ENCODE data around the gene PTK7. TPM values are rescaled to one million over a fixed set of nuclear protein-coding genes. Genes with fewer than 3 reads are reported as not detected.

Gene PTK7
- total RNA-seq, 3 donors from 2014 or later = 7.0 to 57.1 (median 52.1) TPM

- intact Hi-C loops (cut with DNase I; ENCODE audit: low total_unique reads) = loop anchor here (5.0 kb wide), 2 partner anchors 882 to 952 kb away; no protein-coding TSS in a partner anchor
- Histone ChIP-seq H3K4me3 (no peak overlapping the region), H3K9me3 (no peaks in the 10 kb centered on the region), H3K27ac (peak overlapping the region in 1 of 2 donors; percentile 15), H3K27me3 (no peaks in the 10 kb centered on the region), H3K36me3 (peaks cover 4% of the 10 kb centered on the region), H3K4me1 (no peaks in the 10 kb centered on the region)
- DNase-seq (ENCODE audit: low spot score in 2 of 2) = no peak
- TF ChIP-seq, protein P1, sequence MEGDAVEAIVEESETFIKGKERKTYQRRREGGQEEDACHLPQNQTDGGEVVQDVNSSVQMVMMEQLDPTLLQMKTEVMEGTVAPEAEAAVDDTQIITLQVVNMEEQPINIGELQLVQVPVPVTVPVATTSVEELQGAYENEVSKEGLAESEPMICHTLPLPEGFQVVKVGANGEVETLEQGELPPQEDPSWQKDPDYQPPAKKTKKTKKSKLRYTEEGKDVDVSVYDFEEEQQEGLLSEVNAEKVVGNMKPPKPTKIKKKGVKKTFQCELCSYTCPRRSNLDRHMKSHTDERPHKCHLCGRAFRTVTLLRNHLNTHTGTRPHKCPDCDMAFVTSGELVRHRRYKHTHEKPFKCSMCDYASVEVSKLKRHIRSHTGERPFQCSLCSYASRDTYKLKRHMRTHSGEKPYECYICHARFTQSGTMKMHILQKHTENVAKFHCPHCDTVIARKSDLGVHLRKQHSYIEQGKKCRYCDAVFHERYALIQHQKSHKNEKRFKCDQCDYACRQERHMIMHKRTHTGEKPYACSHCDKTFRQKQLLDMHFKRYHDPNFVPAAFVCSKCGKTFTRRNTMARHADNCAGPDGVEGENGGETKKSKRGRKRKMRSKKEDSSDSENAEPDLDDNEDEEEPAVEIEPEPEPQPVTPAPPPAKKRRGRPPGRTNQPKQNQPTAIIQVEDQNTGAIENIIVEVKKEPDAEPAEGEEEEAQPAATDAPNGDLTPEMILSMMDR (IDR thresholded peaks at IDR 0.05) = no peak
- no peak for TF ChIP-seq POLR2AphosphoS5 (IDR thresholded peaks at IDR 0.05)
- no peak for TF ChIP-seq POLR2A (IDR thresholded peaks at IDR 0.05)
Measured at GRCh38 chr6:43150051-43150751, 74.1 kb downstream of the PTK7 start.

GRCh38 chr6:43159599-43159998, 83.5 kb downstream of the PTK7 start:
- Histone ChIP-seq H3K27ac (no peak overlapping the region), H3K4me3 (no peak overlapping the region), H3K4me1 (no peaks in the 10 kb centered on the region), H3K36me3 (no peaks in the 10 kb centered on the region), H3K9me3 (no peaks in the 10 kb centered on the region), H3K27me3 (no peaks in the 10 kb centered on the region)
- intact Hi-C loops (cut with DNase I; ENCODE audit: low total_unique reads) = no loop called here
- no peak for DNase-seq (ENCODE audit: low spot score in 2 of 2)
- TF ChIP-seq, protein P1 (IDR thresholded peaks at IDR 0.05) = no peak
- TF ChIP-seq POLR2AphosphoS5 (IDR thresholded peaks at IDR 0.05) (no peak), POLR2A (IDR thresholded peaks at IDR 0.05) (no peak)

DNA sequence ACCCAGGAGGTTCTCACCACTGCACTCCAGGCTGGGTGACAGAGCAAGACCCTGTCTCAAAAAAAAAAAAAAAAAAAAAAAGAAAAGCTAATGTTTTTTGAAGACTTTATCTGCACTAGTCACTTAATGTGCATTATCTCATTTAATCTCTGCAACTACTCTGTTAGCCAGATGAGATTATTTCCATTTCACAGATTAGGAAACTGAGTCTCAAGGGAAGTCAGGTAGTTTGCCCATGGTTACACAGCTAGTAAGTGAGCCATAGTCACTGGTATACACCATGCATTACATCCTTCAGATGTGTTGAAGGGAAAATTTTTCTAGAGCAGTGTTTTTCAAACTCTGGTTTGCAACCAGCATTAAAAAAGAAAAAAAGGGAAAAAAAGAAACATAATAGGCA, 87.8 kb downstream of the PTK7 start:
- H3K27me3 ChIP-seq = no peaks in the 10 kb centered on the region
- no peaks in the 10 kb centered on the region for H3K4me1 ChIP-seq
- intact Hi-C loops (cut with DNase I; ENCODE audit: low total_unique reads) = no loop called here
- no peak for DNase-seq (ENCODE audit: low spot score in 2 of 2)
- no peaks in the 10 kb centered on the region for H3K9me3 ChIP-seq
- H3K36me3 ChIP-seq = no peaks in the 10 kb centered on the region
- no peak overlapping the region for H3K27ac ChIP-seq
- TF ChIP-seq POLR2AphosphoS5 (IDR thresholded peaks at IDR 0.05) = no peak
- TF ChIP-seq, protein P1 (IDR thresholded peaks at IDR 0.05) = no peak
- no peak for TF ChIP-seq POLR2A (IDR thresholded peaks at IDR 0.05)
- no peak overlapping the region for H3K4me3 ChIP-seq

DNA sequence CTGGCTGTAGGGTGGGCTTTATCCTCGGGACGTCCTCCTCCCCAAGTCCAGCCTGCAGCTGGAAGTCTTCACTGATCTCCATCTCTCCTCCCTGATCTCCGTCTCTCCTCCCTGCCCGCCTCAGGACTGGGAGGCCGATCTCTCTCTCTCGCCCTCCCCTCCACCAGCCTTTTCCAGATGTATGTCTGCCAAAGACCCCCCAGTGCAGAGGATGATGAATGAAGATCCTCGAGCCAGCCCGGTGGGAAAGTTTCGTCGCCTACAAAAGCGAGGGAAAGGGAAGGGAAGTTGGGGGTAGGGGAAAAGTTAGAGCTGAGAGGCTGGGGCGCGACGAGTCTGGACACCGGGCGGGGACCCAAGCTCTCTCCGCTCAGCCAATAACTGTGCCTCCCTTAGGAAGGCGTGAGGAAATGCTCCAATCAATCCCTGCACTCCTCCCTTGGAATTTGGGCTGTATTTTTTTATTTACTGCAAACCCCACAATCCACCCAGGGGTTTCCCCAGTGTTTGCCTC, 94.4 kb downstream of the PTK7 start:
- Histone ChIP-seq H3K9me3 (no peaks in the 10 kb centered on the region), H3K27me3 (no peaks in the 10 kb centered on the region), H3K27ac (peak overlapping the region; percentile 99 to 100), H3K4me1 (peaks cover 11 to 22% of the 10 kb centered on the region in 2 donors), H3K4me3 (peak overlapping the region; percentile 97 to 100 (median 97)), H3K36me3 (no peaks in the 10 kb centered on the region)
- peak in 1 of 2 donors; percentile 83 for DNase-seq (ENCODE audit: low spot score in 2 of 2)
- intact Hi-C loops (cut with DNase I; ENCODE audit: low total_unique reads) = no loop called here
- TF ChIP-seq POLR2AphosphoS5 (IDR thresholded peaks at IDR 0.05) (no peak), POLR2A (IDR thresholded peaks at IDR 0.05) (no peak)
- TF ChIP-seq, protein P1 (IDR thresholded peaks at IDR 0.05) = no peak
